Testis (tissue), 2 donors: Measurements from ENCODE around the gene NET1.

Experiments
- CTCF ChIP-seq, 3 experiments: fragments of 450-650 bp in 2 of 3; fragments of 200-600 bp in 1 of 3; sonication (generic) in 1 of 3; IDR thresholded peaks; one replicate each; pipeline ENCODE4 v1.5.1; 2016 to 2019; ENCODE audit warnings: antibody characterized with exemption in 3 of 3, mild to moderate bottlenecking in 2 of 3, moderate library complexity in 1 of 3
- POLR2A ChIP-seq: fragments of 450-650 bp; IDR thresholded peaks from one replicate; pipeline ENCODE4 v1.6.1; 2017; ENCODE audit warnings: antibody characterized with exemption, mild to moderate bottlenecking, moderate library complexity

GRCh38 chr10:5424751-5425150, 12.4 kb downstream of the NET1 start:
- TF ChIP-seq POLR2A (no peak), CTCF (IDR thresholded peaks at IDR 0.05) (no peak)
